Activated T-helper 1 cell treated with Interleukin-2 at 50 U/mL for 16 hours (primary cell): ENCODE data around the gene PIK3CG.
"Not testable (repeated sequence)": the region's sequence is repeated elsewhere in the genome, so short reads cannot be mapped to it uniquely, and the experiment has no call there.

Experiments
- DNase-seq: peaks from one replicate; pipeline ENCODE4 v3.0.0-alpha.2; 2020; ENCODE audit warnings: low read depth

PIK3CG gene

DNA sequence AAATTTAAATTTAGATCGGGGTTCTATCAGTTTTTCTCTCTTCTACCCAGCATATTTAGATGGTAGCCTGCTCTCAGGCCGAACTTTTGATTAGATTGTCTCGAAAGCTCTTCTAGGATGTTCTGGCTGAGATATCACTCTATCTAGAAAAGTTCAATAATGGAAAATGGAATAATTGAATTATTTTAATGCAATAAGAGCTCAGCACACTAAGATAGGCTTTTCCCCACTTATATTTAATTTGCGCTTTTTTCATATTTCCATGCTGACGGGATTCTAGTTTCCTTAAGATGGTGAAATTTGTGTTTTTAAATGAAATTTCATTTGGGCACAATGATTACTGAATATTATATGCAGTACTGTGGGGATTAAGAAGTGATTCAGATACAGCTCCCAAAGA is 73.7 kb downstream of the PIK3CG start:
- DNase-seq: no peak

DNA sequence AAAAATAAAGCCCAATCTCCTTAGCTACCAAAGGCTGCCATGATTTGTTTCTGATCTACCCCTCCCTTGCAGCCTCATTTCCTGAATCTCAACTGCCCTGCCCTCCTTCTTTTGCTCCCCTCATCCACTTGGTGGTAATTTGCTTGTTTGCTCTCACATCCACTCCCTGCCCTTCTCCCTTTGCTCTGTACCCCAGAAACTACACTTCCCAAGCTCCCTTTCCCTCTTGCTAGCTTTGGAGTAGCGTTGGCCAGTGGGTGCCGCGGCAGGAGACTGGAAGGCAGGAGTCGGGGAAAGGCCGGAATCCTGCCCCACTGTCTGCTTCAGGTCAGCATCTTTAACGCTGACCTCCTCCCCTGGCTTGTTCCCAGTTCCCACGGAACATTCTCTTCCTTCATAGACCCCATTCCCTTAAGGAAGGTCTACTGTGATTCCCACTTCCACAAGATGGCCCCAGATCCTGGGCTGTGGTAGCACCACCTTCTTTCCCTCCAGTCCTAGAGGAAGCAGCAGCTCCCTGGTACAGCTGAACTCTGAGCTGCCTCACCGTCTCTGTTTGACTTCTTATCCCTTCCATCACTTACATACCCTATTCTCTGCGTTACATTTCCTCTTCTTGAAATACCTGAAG is 79.1 kb downstream of the PIK3CG start:
- DNase-seq: no peak

DNA sequence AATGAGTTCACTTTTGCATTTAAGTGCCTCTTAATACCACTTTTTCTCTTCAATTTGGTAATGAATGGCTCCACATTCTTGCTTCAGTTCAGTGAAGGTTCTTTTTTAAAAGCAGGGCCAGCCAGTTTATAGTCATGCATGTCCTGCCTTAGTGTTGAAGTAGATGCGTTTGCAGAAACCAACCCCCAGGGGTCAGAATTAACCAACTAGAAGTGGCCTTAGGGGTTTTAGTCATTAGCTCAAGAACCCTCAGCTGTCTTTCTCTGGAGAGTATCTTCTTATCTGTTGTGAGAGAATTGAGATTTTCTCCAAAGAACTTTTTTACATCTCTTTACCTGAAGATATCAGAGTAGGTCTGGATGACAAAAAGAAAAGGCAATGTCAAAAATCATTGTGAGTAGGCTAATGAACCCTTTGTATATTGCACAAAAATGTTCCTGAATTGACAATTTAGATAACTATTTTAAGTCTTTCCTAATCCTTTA is 82.2 kb downstream of the PIK3CG start:
- DNase-seq: no peak

DNA sequence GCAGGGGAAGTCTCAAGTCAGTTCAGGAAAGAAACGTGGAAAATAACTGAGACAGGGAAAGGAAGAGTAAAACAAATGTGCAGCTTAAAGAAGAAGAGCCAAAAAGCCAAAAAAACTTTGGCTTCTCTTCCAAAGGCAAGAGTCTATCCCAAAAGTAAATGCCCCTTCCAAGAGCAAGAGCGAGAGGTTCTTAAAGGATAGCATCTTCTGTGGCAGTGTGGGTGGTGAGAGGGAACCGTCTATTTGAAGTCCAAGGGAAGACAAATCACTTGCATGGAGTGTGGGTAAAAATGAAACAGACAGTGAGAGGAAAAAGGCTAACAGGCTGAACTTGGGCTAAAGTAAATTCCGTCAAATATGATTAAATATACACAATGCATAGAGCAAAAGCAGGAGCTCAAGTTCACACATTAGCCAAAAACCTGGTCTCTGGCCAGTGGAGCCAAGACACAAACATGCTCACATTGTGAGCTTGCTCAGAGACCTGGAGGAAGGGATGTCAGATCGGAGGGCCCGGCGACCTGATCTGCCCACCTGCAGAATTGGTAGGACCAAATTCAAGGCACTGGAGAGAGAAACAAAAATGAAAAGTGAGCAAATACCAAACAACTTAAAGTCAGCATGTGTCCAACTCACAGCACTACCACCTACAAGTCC is 87.0 kb downstream of the PIK3CG start:
- DNase-seq: no peak

DNA sequence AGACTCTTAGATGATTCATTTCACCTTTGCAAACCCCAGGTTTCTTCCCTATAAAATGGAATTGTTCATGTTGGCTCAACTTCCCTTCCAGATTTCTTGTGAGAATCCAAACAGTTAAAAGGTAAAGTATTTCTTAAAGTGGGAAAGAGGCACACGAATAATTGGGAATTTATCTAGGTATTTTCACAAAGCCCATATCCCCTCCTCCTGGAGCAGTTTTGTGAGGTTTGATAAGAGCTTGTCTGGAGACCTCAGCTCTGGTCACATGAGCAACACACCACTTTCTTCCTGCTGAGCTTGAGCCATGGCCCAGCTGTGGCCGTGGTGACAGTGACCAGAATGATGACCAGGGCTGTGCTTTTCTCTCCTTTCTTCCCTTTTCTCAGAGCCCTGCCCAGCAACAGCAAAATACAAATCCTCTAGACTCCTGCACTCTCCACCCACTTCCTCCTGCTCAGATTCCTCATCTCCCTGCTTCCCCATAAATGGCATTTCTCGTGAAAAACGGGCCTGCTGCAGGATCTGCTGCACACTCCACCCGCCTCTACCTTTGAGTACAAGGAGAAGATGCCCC is 87.7 kb downstream of the PIK3CG start:
- no peak for DNase-seq

DNA sequence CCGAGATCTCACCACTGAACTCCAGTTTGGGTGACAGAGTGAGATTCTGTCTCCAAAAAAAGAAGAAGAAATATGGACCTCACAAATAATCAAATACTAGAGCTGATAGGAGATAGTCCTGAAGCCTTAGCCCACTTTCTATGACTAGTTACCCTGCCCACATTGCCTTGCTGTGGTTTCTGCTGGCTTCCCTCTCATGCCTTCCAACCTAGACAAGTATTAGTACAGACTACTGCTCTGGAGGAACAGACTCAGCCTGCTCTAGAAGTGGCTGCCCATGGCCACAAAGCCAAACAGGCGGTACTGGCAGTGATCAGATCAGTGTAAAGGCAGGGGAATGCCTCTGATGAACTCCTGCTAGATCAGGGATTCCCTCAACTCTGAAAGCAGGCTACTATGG is 89.8 kb downstream of the PIK3CG start:
- no peak for DNase-seq

DNA sequence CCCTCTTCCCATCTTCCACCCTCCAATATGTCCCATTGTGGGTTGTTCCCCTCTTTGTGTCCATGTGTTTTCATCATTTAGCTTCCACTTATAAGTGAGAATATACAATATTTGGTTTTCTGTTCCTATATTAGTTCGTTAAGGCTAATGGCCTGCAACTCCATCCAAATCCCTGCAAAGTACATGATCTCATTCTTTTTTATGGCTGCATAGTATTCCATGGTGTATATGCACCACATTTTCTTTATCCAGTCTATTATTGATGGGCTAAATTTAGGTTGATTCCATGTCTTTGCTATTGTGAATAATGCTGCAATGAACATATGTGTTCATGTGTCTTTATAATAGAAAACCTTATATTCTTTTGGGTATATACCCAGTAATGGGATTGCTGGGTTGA is 90.8 kb downstream of the PIK3CG start:
- DNase-seq: not testable (repeated sequence)
